Suppressor macrophage (primary cell): ENCODE results near the gene JPH3.
"Not testable (repeated sequence)": the region's sequence is repeated elsewhere in the genome, so short reads cannot be mapped to it uniquely, and the experiment has no call there.

Source experiments
- DNase-seq, 4 experiments: peaks; one replicate each; pipeline ENCODE4 v3.0.0-alpha.2; 2020 to 2022

JPH3 gene

DNA sequence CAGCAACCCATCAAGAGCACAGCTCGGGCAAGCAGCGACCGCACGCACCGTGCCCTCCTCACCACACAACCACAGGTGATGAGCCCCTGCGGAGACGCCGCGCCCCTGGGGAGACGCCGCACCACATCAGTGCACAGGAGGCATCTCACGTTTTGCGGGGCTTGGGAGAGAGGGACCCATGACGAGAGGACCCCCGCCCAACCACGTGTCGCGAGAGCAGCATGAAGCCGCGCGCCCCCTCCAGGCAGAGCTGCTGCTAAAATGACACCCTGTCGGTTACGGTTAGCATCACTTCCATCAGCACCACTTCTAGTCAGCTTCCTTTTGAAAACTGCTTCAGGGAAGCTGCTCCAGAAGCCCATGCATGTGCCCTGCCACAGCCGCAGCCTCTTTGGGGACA is 118.1 kb downstream of the JPH3 start:
- no peak for DNase-seq

DNA sequence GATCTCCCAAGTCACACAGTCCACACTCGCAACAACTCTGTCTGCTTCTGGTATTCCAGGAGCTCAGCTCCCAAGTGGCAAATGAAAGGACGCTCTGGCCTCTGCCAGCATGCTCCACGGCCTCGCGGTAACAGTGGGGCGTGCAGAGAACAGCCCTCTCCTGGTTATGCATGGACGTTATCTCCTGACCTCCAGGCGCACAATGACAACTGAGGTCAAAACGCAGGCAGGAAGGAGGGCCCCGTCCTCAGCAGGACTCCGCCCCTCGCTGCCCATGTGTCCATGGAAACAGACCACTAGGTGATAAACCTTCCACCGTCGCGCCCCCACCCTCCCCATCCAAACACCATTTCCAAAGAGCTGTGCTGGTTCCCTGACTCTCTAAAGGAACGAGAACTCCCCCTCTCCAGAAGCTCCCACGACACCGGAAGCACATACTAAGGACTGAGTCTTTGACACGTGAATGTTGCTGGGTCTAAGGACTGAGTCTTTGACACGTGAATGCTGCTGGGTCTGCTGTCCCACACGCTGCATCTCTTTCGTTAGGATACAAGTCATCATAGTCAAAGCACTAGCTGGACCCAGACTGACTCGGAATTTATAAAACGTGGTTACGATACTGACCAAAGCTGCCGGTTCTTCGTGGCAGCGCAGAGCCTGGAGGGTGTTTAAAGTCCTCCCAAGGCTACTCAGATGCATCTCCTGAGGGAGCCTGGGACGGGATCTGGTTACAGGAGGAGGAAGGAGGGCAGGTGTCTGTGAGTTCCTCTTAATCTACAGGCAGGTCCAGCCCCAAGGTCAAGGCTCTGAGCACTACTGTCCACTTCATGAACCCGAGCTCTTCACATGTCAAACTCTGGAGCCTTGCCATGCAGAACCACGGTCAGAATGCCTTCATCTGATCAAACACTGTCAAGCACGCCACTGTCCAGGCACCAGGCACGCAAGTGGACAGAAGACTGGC is 119.6 kb downstream of the JPH3 start:
- no peak for DNase-seq

DNA sequence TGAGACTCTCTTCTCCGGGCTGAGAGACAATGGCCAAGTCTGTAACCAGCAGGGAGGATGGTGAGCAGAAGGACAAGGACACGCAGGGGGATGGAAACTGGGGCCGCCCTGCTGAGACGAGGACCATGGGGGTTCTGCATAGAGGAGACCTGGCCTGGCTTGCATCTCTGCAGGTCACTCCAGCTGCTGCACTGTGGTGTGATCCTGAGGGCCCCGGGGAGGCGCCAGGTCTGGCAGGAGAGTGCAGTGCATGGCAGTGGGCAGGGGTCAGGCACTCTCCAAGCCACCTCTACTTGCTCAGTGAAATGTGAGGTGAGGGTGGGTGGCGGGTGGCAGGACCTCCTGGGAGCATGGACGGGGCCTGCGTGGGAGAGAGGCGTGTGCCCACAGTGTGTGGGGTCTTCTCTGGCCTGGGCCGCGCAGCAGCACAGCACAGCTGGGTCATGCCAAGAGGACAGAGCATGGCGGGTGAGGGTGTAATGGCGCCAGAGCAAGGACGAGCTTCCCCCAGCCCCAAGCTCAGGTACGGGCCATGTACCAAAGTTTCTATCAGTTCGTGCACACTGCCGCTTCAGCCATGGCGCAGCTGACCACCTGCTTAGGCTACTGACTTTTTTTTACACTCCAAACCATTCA is 120.4 kb downstream of the JPH3 start:
- no peak for DNase-seq

DNA sequence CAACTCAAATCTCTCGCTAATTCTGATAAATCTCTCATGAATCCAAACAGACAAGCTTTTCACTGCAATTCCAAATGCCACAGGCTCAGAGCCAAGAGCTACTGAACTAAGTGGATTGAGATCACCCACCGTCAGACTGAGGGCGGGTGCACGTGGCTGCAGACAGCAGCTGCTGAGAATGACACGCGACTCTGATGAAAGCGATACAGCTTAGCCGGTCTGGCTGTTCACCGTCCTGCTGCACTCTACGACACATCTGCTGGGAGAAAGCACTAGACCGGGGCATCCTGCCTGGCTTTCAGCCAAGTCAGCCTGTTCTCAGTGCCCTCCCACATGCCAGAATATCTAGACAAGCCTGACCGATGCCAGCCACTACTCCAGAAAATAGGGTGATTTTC is 120.9 kb downstream of the JPH3 start:
- DNase-seq: peak; percentile 39 to 75 (median 60)

DNA sequence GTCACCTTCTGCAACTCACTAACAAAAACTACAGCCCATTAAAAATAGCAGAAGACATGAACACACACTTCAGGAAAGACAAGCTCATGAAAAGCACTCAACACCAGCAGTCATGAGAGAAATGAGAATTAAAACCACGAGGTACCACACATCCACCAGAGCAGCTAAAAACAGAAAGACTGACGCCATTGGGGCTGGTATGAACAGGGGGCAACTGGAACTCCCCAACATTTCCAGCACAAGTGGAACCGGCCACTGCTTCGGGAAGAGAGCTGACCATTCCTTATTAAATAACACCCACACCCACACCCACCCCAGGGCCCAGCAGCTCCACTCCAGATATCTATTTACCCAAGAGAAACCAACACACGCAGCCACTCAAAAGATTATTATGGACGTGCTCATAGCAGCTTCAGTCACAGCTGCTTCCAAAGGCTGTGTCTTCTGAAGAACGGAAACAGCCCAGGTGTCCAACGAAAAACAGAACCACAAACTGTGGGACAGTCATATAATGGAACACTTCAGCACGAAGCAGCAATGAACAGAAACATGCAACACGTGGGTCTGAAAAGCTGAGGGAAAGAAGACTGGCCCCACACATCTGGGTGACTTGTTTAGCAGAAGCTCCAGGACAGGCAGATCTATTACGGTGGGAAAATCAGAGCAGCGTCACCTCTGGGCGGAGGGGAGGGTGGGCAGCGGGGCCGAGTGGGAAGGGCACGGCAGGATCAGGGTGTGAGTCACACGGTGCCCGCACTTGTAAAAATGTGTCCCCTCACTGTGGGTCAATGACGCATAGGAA is 122.4 kb downstream of the JPH3 start:
- no peak for DNase-seq

GRCh38 chr16:87725596-87726235 is 123.4 kb downstream of the JPH3 start:
- no peak for DNase-seq

GRCh38 chr16:87726577-87726976 is 124.3 kb downstream of the JPH3 start:
- not testable (repeated sequence) for DNase-seq

- DNase-seq: no peak
These were observed 125.0 kb downstream of the JPH3 start for GRCh38 chr16:87727346-87727745.

DNA sequence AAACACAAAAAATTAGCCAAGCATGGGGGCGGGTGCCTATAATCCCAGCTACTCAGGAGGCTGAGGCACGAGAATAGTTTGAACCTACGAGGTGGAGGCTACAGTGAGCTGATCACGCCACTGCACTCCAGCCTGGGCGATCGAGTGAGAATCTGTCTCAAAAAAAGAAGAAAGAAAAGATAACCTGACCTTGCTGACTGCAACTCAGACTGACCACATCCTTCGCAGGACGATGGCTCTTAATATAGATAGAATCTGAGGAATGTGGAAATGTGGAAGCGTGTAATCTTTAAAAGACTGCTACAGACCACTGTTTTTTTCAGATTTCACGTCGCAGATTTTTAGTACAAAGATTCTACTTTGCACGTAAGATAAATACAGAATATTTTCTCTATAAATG is 125.7 kb downstream of the JPH3 start:
- no peak for DNase-seq

DNA sequence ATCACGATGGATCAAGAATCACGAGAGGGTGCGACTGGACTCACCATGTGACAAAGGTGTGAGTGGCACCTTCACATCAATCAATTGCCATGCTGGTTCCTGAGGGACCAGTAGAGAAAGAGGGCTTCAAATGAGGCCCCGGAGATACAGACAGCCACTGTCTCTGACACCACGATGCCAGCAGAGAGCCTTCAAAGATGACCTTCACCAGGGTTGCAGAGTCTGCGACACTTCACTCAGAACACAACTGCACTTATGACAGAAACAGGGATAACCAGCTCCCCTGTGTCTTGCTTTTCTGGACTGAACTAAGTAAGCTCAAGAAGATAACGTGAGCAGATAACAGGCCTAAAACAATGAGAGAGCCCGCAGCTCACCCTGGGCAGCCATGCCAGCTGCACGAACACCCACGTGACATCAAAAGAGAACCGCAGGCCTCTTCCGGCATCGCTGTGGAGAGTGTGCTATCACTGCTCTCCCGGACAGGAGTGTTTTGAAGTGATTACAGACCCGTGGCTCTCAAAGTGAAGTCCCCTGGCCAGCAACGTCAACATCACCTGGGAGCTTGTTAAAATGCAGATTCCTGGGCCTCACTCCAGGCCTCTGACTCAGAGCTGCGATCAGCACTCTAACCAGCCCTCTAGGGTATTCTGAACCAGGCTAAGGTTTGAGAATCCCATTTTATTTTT is 127.1 kb downstream of the JPH3 start:
- DNase-seq: no peak

DNA sequence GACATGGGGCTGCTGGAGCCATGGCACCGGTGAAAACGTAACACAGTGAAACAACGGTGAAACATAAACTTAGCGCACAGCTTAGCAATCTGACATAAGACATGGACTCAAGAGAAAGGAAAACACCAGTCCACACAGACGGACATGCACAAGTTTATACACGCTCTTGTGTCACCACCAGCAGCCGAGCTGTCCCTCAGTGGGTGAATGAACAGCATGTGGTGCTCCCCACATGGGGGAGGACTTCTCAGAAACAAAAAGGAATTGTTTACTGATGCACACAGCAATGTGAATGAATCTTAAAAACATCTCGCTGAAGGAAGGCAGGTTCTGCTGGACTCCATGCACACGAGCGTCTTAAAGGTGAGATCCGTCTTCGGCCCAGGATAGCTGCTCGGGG is 129.3 kb downstream of the JPH3 start:
- DNase-seq: no peak

DNA sequence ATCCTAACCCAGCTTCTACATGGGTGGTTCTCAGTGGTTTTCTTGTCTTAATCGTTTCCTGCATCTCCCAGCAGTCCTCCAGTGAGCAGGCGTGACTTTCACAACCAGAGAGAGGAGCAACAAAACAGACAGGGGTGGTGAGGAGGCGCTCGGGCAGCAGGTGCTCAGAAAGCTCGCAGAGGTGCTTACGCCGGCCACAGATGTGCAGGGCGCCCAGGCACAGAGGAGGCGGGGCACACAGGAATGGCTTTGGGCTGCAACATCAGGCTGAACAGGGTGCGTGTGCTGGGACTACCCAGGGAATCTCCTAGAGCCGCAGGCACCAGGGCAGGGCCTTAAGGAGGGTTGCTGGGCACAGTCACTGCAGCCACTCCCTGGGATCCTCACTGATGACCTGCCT is 130.9 kb downstream of the JPH3 start:
- DNase-seq: no peak

GRCh38 chr16:87734644-87735043 is 132.3 kb downstream of the JPH3 start:
- DNase-seq: no peak

- no peak for DNase-seq
These were observed 133.1 kb downstream of the JPH3 start for GRCh38 chr16:87735270-87736007.

DNA sequence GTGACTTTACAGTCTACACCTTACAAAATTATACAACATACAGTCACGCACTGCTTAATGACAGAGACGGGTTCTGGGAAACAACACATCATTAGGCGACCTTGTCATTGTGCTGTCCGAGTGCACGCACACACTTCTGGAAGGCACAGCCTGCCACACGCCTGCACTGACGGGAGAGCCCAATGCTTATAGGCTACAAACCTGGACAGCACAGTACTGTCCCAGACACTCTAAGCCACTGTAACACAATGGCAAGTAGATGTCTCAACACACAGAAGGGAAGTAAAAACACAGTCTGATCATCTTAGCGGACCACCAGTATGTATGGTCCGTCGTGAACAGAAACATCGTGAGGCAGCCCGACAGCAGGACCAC is 133.7 kb downstream of the JPH3 start:
- no peak for DNase-seq

DNA sequence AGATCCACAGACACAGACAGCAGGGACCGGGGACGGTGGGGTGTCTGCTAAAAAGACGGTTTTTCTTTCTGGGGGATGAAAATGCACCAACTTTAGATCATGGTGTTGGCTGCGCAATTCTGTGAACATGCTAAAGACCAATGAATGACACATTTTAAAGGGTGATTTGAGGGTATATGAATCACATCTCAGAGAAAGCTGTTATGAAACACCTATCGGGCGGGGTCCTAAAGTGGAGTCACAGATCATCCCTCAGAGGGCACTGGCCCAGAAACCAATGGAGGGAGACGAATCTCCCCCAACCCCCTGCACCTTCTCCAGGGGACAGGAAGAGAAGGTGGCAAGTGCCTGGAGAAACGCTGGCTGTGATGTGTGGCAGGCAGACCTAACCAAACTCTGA is 137.5 kb downstream of the JPH3 start:
- DNase-seq: no peak

DNA sequence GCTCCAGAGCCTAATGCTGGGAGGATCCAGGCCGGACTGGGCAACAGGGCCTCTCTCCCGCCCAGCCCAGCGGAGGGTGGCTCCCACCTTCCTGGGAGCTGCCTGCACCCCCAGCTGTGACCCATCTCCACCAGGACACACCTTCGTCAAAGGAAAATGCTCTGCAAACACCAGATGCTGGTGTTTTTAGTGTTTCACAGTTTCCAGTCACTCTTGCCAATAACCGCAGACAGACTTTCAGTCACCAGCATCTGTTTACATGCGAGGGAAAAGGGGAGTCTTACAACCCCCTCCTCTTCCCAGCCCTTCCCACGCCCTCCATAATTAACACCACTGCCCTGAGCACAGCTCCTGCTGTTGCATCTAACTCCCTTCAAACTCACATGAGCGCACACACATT is 138.1 kb downstream of the JPH3 start:
- no peak for DNase-seq

DNA sequence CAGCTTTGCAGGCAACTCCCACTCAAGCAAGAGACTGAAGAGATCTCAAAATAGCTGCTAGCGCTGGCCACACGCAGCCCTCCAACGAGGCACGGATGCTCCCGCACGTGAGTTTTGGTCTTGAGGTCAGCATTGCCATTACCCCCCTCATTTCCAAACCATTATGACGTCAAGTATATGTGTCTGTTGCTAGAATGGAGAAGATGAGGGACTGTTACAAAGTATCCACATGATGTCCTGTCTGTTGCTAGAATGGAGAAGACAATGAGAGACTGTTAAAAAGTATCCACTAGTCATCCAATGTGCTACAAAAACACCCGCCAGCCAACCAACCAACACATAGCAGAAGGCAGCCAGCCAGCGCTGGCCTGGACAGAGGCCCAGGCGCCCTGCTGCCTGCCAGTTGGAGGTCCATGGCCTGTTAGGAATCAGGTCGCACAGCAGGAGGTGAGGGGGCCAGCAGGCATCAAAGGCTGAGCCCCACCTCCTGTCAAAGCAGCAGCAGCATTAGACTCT is 138.7 kb downstream of the JPH3 start:
- no peak for DNase-seq

DNA sequence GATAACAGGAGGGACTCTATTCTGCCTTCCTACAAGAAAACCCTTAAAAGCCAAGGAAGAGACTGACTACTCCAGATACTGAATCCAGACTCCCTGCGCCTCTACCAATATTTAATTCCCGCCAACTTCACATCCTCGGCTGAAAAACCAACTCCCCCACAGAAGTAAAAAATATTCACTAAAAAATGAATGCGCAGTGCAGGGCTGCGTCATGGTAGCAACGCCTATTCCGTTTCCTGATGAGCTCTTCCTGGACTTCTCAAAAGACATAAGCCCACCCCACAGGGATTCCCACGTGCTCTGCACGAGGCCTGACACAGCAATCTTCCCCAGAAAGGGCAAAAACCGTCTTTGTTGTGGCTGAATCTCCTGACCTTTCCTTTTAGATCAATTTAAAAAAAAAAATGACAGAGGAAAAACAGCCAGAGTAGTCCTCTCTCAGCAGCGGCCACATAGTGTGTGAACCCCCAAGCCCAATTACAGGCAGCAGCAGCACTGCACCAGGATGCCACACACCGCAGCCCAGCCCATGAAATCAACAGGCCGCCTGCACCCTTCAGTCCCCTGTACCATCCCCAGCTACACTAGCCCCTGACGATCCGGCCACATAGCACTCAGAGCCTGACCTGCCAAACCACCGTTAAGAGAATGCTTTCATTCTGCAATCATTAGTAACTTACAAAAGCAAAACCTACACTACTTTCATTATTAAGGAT is 139.6 kb downstream of the JPH3 start:
- DNase-seq: no peak

- DNase-seq: no peak
These were observed 140.6 kb downstream of the JPH3 start for GRCh38 chr16:87742781-87743490.
